NT2/D1 (cell line): Measurements from ENCODE around the gene IRAK3.

Source experiments
- SUZ12 ChIP-seq: IDR thresholded peaks from 2 replicates; pipeline ENCODE4 v1.6.1; 2011; ENCODE audit not compliant: insufficient read length, insufficient read depth; ENCODE audit errors: extremely low read depth
- YY1 ChIP-seq: IDR thresholded peaks from 2 replicates; pipeline ENCODE4 v1.6.1; 2011; ENCODE audit not compliant: insufficient read length, insufficient read depth
- ZNF274 ChIP-seq: IDR thresholded peaks from 2 replicates; pipeline ENCODE4 v1.6.1; 2011; ENCODE audit warnings: mild to moderate bottlenecking, low read depth, low read length

DNA sequence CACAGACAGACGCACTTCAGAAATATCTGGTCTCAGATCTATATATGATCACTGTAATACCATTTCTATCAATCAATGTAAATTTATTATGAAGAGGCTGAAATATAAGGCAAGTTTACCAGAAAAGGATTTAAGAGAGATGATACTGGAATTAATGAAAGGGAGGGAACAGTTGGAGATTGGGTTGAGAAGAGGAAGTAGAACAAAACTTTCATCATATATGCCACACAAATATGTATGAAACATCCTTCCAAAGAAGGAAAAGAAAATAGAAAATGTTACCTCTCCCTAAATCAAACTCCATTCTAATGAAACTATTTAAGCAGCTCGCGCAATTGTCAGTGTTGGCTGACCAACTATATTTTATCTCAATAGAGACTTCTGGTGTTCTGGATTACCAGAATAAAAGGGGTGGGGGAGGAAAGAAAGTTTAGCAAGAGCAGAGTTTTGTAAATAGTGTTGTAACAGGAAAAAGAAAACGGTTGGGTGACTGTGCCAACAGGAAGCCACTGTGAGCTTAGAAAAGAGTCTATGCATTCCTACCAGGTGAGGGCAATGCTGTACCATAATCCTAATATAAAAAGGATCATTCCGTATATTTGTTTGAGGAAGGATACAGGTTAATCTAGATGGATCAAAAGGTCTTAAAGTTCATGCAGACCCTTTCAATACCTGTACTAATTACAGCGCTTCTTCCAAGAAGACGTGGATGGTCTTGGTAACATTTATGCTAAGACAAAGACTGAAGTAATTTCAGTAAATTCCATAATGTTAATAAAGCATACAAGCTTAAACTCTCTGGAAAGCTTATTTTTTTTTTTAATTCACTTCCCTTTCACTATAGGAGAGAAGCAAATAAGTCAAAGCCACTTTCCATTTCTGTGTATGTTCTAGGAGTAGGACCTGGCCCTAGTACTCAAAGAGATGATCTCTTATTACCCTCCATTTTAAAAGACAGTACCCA lies 43.9 kb upstream of the IRAK3 start:
- TF ChIP-seq SUZ12 (no peak), ZNF274 (no peak), YY1 (no peak)
